GM19467 (cell line): ENCODE results near the gene ERMARD.
"Not testable (repeated sequence)": the region's sequence is repeated elsewhere in the genome, so short reads cannot be mapped to it uniquely, and the experiment has no call there.

Experiments
- ATAC-seq: cut with Tn5 transposase; IDR thresholded peaks from one replicate; pipeline ENCODE4 v1.9.1; 2021; ENCODE audit warnings: mild to moderate bottlenecking, moderate library complexity; ENCODE audit not compliant: unreplicated experiment

The ERMARD gene

GRCh38 chr6:169729961-169730360 is 21.5 kb upstream of the ERMARD start:
- ATAC-seq = no peak

GRCh38 chr6:169738204-169738975 is 13.0 kb upstream of the ERMARD start:
- no peak for ATAC-seq

- ATAC-seq = no peak
These were observed 12.4 kb upstream of the ERMARD start for GRCh38 chr6:169738976-169739529.

- no peak for ATAC-seq
These were observed 10.1 kb upstream of the ERMARD start for GRCh38 chr6:169741344-169741743.

GRCh38 chr6:169745405-169745804 is 6.0 kb upstream of the ERMARD start:
- no peak for ATAC-seq

- ATAC-seq = no peak
These were observed 4.9 kb upstream of the ERMARD start for GRCh38 chr6:169746556-169746955.

- no peak for ATAC-seq
These were observed 727 bp downstream of the ERMARD start for GRCh38 chr6:169752074-169752623.

- ATAC-seq = no peak
These were observed 3.7 kb downstream of the ERMARD start for GRCh38 chr6:169755162-169755561.

- ATAC-seq = no peak
These were observed 11.9 kb downstream of the ERMARD start for GRCh38 chr6:169763308-169763707.

- ATAC-seq = no peak
These were observed 12.5 kb downstream of the ERMARD start for GRCh38 chr6:169763881-169764280.

- ATAC-seq = not testable (repeated sequence)
These were observed 14.4 kb downstream of the ERMARD start for GRCh38 chr6:169765789-169766188.

- no peak for ATAC-seq
These were observed 14.8 kb downstream of the ERMARD start for GRCh38 chr6:169766232-169766631.

- no peak for ATAC-seq
These were observed 15.7 kb downstream of the ERMARD start for GRCh38 chr6:169766921-169767736.

GRCh38 chr6:169774347-169774746 is 22.9 kb downstream of the ERMARD start:
- no peak for ATAC-seq

- no peak for ATAC-seq
These were observed 23.9 kb downstream of the ERMARD start for GRCh38 chr6:169775321-169775720.

GRCh38 chr6:169776379-169776778 is 25.0 kb downstream of the ERMARD start:
- ATAC-seq = no peak

GRCh38 chr6:169777896-169778295 is 26.5 kb downstream of the ERMARD start:
- no peak for ATAC-seq

- no peak for ATAC-seq
These were observed 27.2 kb downstream of the ERMARD start for GRCh38 chr6:169778646-169779045.

GRCh38 chr6:169779092-169779815 is 27.8 kb downstream of the ERMARD start:
- no peak for ATAC-seq

GRCh38 chr6:169779896-169780295 is 28.5 kb downstream of the ERMARD start:
- no peak for ATAC-seq

GRCh38 chr6:169780571-169781091 is 29.2 kb downstream of the ERMARD start:
- no peak for ATAC-seq
